Smooth muscle cell (in vitro differentiated cells): ENCODE results near the gene KAZN. TPM values are rescaled to one million over a fixed set of nuclear protein-coding genes. Genes with fewer than 3 reads are reported as not detected.

Experiments used
- DNase-seq: peaks from one replicate; lab custom pipeline; 2025; ENCODE audit not compliant: unreplicated experiment; lab: John Stamatoyannopoulos, UW
- H2AFZ ChIP-seq: fragments of 200-600 bp; sonication (generic); 2 replicates; pipeline ENCODE4 v1.6.0; 2016; ENCODE audit warnings: antibody characterized with exemption, low read depth, mild to moderate bottlenecking
- H3F3A ChIP-seq: fragments of 200-600 bp; sonication (generic); 2 replicates; pipeline ENCODE4 v1.6.0; 2017; ENCODE audit warnings: antibody characterized with exemption, low read depth
- H3K27ac ChIP-seq: fragments of 200-600 bp; sonication (generic); 2 replicates; pipeline ENCODE4 v1.5.1; 2016; ENCODE audit warnings: low read depth, mild to moderate bottlenecking
- H3K27me3 ChIP-seq: fragments of 200-600 bp; sonication (generic); 2 replicates; pipeline ENCODE4 v1.6.1; 2016; ENCODE audit warnings: low read depth, mild to moderate bottlenecking
- H3K36me3 ChIP-seq: fragments of 200-600 bp; sonication (generic); 2 replicates; pipeline ENCODE4 v1.5.1; 2016; ENCODE audit warnings: low read depth
- H3K4me1 ChIP-seq: fragments of 200-600 bp; sonication (generic); 2 replicates; pipeline ENCODE4 v1.5.1; 2016; ENCODE audit warnings: low read depth
- H3K4me2 ChIP-seq: fragments of 200-600 bp; sonication (generic); 2 replicates; pipeline ENCODE4 v1.6.0; 2016; ENCODE audit warnings: mild to moderate bottlenecking
- H3K4me3 ChIP-seq: fragments of 200-600 bp; sonication (generic); 2 replicates; pipeline ENCODE4 v1.5.1; 2016; ENCODE audit warnings: mild to moderate bottlenecking
- H3K79me2 ChIP-seq: fragments of 200-600 bp; sonication (generic); 2 replicates; pipeline ENCODE4 v1.6.0; 2016; ENCODE audit warnings: low read depth, mild to moderate bottlenecking
- H3K9ac ChIP-seq: fragments of 200-600 bp; sonication (generic); 2 replicates; pipeline ENCODE4 v1.6.0; 2016; ENCODE audit warnings: low read depth
- H3K9me3 ChIP-seq: fragments of 200-600 bp; sonication (generic); replicated peaks from 2 replicates; pipeline ENCODE4 v1.5.1; 2016; ENCODE audit warnings: low read depth
- H4K20me1 ChIP-seq: fragments of 200-600 bp; sonication (generic); 2 replicates; pipeline ENCODE4 v1.6.0; 2016; ENCODE audit warnings: low read depth
- CTCF ChIP-seq: fragments of 200-600 bp; sonication (generic); IDR thresholded peaks from 2 replicates; pipeline ENCODE4 v1.5.1; 2017; ENCODE audit warnings: borderline replicate concordance, mild to moderate bottlenecking, antibody characterized with exemption; ENCODE audit not compliant: insufficient read depth, poor library complexity, severe bottlenecking
- WGBS: methylation state at CpG from one replicate; pipeline ENCODE4 v1.1.7; 2016; ENCODE audit warnings: low lambda C conversion rate; 5-methylcytosine and 5-hydroxymethylcytosine counted together
- polyA plus RNA-seq: library from polyadenylated mRNA; unstranded; fragments of >200 nt; fragmentation: Nextera tagmentation; extraction: Ambion mirVana; gene quantifications from 2 replicates; pipeline ENCODE4 v1.2.1, GENCODE V29; 2016
- total RNA-seq: library from RNA; depleted of rRNA; stranded (reverse); fragments of >200 nt; gene quantifications from 2 replicates; pipeline ENCODE4 v1.2.3, GENCODE V29; 2014

Gene KAZN
- total and polyA plus RNA-seq, 2 experiments from 2014 or later: 6.3 to 8.2 TPM

DNA sequence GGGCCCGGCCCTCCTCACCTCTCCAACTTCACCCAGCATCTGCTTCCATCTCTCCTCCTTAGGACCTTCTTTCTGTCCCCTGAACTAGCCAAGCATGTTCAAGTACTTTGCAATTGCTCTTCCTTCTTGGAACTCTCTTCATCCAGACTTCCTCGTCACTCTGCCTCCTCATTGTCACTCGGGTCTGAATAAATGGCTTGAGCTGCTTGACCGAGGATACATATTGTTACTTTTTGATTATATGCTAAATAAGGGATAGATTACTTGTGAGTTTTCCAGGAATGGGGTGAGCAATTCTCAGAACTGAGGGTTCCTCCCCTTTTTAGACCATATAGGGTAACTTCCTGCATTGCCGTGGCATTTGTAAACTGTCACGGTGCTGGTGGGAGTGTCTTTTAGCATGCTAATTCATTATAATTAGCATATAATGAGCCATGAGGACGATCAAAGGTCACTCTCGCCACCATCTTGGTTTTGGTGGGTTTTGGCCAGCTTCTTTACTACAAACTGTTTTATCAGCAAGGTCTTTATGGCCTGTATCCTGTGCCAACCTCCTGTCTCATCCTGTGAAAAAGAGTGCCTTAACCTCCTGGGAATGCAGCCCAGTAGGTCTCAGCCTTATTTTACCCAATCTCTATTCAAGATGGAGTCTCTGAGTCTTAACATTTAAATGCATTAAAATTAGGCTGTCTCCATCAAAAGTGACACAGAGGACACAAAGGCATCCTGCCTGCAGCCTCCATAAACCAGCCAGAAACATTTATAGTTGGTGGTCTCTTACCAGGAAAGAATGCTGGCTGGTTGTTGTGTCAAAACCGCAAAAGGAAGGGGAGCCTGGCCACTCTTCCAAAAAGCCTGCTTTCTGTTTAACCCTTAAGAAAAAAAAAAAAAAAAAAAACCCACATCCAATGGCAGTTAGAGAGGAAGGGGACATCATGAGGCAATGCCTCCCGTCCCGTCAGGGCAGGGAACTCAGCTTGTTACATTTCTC lies 179.3 kb downstream of the KAZN start:
- H3K4me2 ChIP-seq: no peak overlapping the region
- no peaks in the 10 kb centered on the region for H3K79me2 ChIP-seq
- no peaks in the 10 kb centered on the region for H3F3A ChIP-seq
- TF ChIP-seq CTCF: no peak
- no peak for DNase-seq
- no peak overlapping the region for H3K4me3 ChIP-seq
- no peak overlapping the region for H3K27ac ChIP-seq
- no peak overlapping the region for H2AFZ ChIP-seq
- no peaks in the 10 kb centered on the region for H4K20me1 ChIP-seq
- H3K4me1 ChIP-seq: peaks cover 23% of the 10 kb centered on the region
- H3K9ac ChIP-seq: no peak overlapping the region
- H3K36me3 ChIP-seq: no peaks in the 10 kb centered on the region
- H3K9me3 ChIP-seq: no peaks in the 10 kb centered on the region
- no peaks in the 10 kb centered on the region for H3K27me3 ChIP-seq
- 83% methylated on average over 11 of the region's 11 CpGs for WGBS

DNA sequence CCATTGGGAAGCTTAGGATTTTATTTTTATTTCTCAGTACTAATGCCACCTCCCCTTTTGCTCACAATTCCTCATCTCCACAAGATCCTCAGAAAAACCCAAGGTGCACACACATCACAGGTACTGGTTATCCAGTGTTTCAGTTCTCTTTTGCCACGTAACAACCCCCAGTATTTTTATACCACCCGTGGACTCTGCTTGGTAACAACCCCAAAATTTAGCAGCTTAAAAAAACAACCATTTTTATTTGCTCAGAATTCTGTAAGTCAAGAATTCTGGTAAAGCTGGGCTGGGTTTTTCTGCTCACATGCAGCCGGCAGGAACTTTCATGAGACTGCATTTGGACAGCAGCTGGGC lies 180.0 kb downstream of the KAZN start:
- no peaks in the 10 kb centered on the region for H3K36me3 ChIP-seq
- no peak for TF ChIP-seq CTCF
- H3K27me3 ChIP-seq: no peaks in the 10 kb centered on the region
- no peak overlapping the region for H3K27ac ChIP-seq
- no peaks in the 10 kb centered on the region for H4K20me1 ChIP-seq
- no peak overlapping the region for H2AFZ ChIP-seq
- H3K9me3 ChIP-seq: no peaks in the 10 kb centered on the region
- H3K4me2 ChIP-seq: no peak overlapping the region
- DNase-seq: no peak
- no peaks in the 10 kb centered on the region for H3F3A ChIP-seq
- H3K4me3 ChIP-seq: no peak overlapping the region
- no peak overlapping the region for H3K9ac ChIP-seq
- H3K79me2 ChIP-seq: no peaks in the 10 kb centered on the region
- 91% methylated on average over 3 of the region's 3 CpGs for WGBS
- H3K4me1 ChIP-seq: peaks cover 26% of the 10 kb centered on the region

- H4K20me1 ChIP-seq: no peaks in the 10 kb centered on the region
- no peak for DNase-seq
- H3K27me3 ChIP-seq: no peaks in the 10 kb centered on the region
- no peaks in the 10 kb centered on the region for H3F3A ChIP-seq
- H3K9me3 ChIP-seq: no peaks in the 10 kb centered on the region
- H3K79me2 ChIP-seq: no peaks in the 10 kb centered on the region
- H2AFZ ChIP-seq: no peak overlapping the region
- H3K9ac ChIP-seq: no peak overlapping the region
- no peak overlapping the region for H3K4me3 ChIP-seq
- WGBS: 68% methylated on average over 12 of the region's 12 CpGs
- no peak overlapping the region for H3K4me2 ChIP-seq
- no peak overlapping the region for H3K27ac ChIP-seq
- H3K36me3 ChIP-seq: no peaks in the 10 kb centered on the region
- peak; percentile 73 for TF ChIP-seq CTCF
- H3K4me1 ChIP-seq: peaks cover 26% of the 10 kb centered on the region
Observed at GRCh38 chr1:14778898-14779865, 180.7 kb downstream of the KAZN start.
